Endodermal cell (in vitro differentiated cells): Measurements from ENCODE around the gene RPS6KB2. TPM values are rescaled to one million over a fixed set of nuclear protein-coding genes. Genes with fewer than 3 reads are reported as not detected.

Experiments used
- DNase-seq: peaks from one replicate; pipeline ENCODE4 v3.0.0-alpha.2; 2017
- H3K27ac ChIP-seq: 2 replicates; pipeline ENCODE4 v1.5.1; 2013; ENCODE audit warnings: mild to moderate bottlenecking, low read depth, low read length, moderate library complexity
- H3K27me3 ChIP-seq: 2 replicates; pipeline ENCODE4 v1.6.1; 2013; ENCODE audit warnings: mild to moderate bottlenecking, low read length, moderate library complexity; ENCODE audit not compliant: insufficient read depth, control insufficient read depth, poor library complexity, severe bottlenecking
- H3K36me3 ChIP-seq: 2 replicates; pipeline ENCODE4 v1.7.0; 2013; ENCODE audit warnings: mild to moderate bottlenecking, low read length, moderate library complexity; ENCODE audit not compliant: control insufficient read depth, insufficient read depth
- H3K4me1 ChIP-seq: one replicate; pipeline ENCODE4 v1.7.0; 2013; ENCODE audit warnings: low read length; ENCODE audit not compliant: control insufficient read depth, insufficient read depth
- H3K4me3 ChIP-seq: 2 replicates; pipeline ENCODE4 v1.5.1; 2013; ENCODE audit warnings: mild to moderate bottlenecking, low read length, moderate library complexity
- H3K9ac ChIP-seq: 2 replicates; pipeline ENCODE4 v1.6.1; 2013; ENCODE audit warnings: mild to moderate bottlenecking, low read length, moderate library complexity; ENCODE audit not compliant: poor library complexity, severe bottlenecking; ENCODE audit errors: extremely low read depth
- H3K9me3 ChIP-seq: 2 replicates; pipeline ENCODE4 v1.6.1; 2013; ENCODE audit warnings: mild to moderate bottlenecking, low read length, moderate library complexity; ENCODE audit not compliant: control insufficient read depth
- H3K27ac Mint-ChIP-seq: 2 replicates; pipeline ENCODE4 v1.8.0; 2020; ENCODE audit warnings: mixed read lengths
- H3K27me3 Mint-ChIP-seq: 2 replicates; pipeline ENCODE4 v1.8.0; 2021; ENCODE audit warnings: mild to moderate bottlenecking, mixed read lengths; ENCODE audit not compliant: insufficient read depth
- H3K36me3 Mint-ChIP-seq: 2 replicates; pipeline ENCODE4 v1.8.0; 2020; ENCODE audit warnings: low read depth, mixed read lengths
- H3K4me1 Mint-ChIP-seq: 2 replicates; pipeline ENCODE4 v1.8.0; 2020; ENCODE audit warnings: mixed read lengths
- H3K4me3 Mint-ChIP-seq: 2 replicates; pipeline ENCODE4 v1.8.0; 2020; ENCODE audit warnings: mild to moderate bottlenecking, moderate library complexity, mixed read lengths
- H3K9me3 Mint-ChIP-seq: 2 replicates; pipeline ENCODE4 v1.8.0; 2020; ENCODE audit warnings: mild to moderate bottlenecking, mixed read lengths
- WGBS, 2 experiments: methylation state at CpG; one replicate each; pipeline versions ENCODE4 v1.1.5 to v1.1.7; 2013; ENCODE audit warnings: missing lambda C conversion rate in 2 of 2, mixed read lengths in 1 of 2; ENCODE audit not compliant: insufficient coverage in 1 of 2, insufficient read length in 1 of 2; 5-methylcytosine and 5-hydroxymethylcytosine counted together
- total RNA-seq, 2 donors: library from RNA; stranded (reverse); fragmentation: NEBNext Ultra II Directional in 1 of 2; extraction: Animal tissue kit (Norgen Biotek cat#: 25700) in 1 of 2; gene quantifications; 2 replicates in 1 of 2; 3 replicates in 1 of 2; pipeline ENCODE4 v1.2.1, GENCODE V29; 2021
- TF ChIP-seq, protein P1 (sequence below): fragments of 200-600 bp; sonication (generic); conservative IDR thresholded peaks from 2 replicates; pipeline ENCODE4 v1.5.0; 2021; ENCODE audit warnings: antibody characterized with exemption, mild to moderate bottlenecking

RPS6KB2 gene
- total RNA-seq, 2 donors from 2014 or later = 47.0 to 51.8 TPM

DNA sequence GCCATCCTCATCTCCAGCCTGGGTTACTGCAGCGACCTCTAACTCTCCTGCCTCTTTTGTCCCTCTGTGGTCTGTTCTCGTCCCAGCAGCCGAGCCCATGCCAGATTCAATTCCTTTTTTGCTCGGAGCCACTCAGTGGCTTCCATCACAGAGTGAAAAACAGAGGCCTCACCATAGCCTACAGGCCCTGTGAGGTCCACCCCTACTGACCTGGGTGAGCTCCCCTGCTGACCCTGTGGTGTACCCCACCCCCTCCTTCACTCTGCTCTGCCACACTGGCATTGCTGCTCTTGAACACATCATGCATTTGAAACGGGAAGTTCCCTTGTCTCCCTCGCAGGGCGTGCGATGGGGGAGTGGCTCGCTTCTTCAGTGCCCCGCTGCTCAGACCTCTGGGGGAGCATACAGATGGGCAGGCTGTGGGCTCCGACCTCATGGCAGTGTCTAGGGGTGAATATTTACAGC is 56.6 kb downstream of the RPS6KB2 start:
- Mint-ChIP-seq H3K9me3 (peaks cover 3% of the 10 kb centered on the region), H3K27ac (no peak overlapping the region), H3K4me1 (peaks cover 3% of the 10 kb centered on the region), H3K4me3 (no peak overlapping the region), H3K36me3 (peaks cover 14% of the 10 kb centered on the region), H3K27me3 (peaks cover 21% of the 10 kb centered on the region)
- H3K27me3 ChIP-seq = no peaks in the 10 kb centered on the region
- H3K9ac ChIP-seq = no peak overlapping the region
- H3K36me3 ChIP-seq = no peaks in the 10 kb centered on the region
- peak; percentile 37 for DNase-seq
- H3K4me1 ChIP-seq = no peaks in the 10 kb centered on the region
- TF ChIP-seq, protein P1, sequence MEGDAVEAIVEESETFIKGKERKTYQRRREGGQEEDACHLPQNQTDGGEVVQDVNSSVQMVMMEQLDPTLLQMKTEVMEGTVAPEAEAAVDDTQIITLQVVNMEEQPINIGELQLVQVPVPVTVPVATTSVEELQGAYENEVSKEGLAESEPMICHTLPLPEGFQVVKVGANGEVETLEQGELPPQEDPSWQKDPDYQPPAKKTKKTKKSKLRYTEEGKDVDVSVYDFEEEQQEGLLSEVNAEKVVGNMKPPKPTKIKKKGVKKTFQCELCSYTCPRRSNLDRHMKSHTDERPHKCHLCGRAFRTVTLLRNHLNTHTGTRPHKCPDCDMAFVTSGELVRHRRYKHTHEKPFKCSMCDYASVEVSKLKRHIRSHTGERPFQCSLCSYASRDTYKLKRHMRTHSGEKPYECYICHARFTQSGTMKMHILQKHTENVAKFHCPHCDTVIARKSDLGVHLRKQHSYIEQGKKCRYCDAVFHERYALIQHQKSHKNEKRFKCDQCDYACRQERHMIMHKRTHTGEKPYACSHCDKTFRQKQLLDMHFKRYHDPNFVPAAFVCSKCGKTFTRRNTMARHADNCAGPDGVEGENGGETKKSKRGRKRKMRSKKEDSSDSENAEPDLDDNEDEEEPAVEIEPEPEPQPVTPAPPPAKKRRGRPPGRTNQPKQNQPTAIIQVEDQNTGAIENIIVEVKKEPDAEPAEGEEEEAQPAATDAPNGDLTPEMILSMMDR = no peak
- H3K4me3 ChIP-seq = no peak overlapping the region
- H3K27ac ChIP-seq = no peak overlapping the region
- no peaks in the 10 kb centered on the region for H3K9me3 ChIP-seq
- WGBS, 2 experiments = 93 to 94% methylated on average over 4 to 11 of the region's 11 CpGs

Other genes starting within 250 kb of the RPS6KB2 start
- 10 to 100 TPM; 58.0 to 61.7 TPM for gene GRK2, start 162.0 kb upstream of the RPS6KB2 start, total RNA-seq
- gene ANKRD13D, start 139.2 kb upstream of the RPS6KB2 start, total RNA-seq = 10 to 100 TPM; 56.6 to 58.6 TPM
- 10 to 100 TPM; 39.1 to 44.4 TPM for gene SSH3, start 125.0 kb upstream of the RPS6KB2 start, total RNA-seq
- gene POLD4, start 74.9 kb upstream of the RPS6KB2 start, total RNA-seq = 10 to 100 TPM; 40.7 to 47.6 TPM
- gene CLCF1, start 54.9 kb upstream of the RPS6KB2 start, total RNA-seq = 1 to 10 TPM; 3.6 to 4.8 TPM
- gene RAD9A, start 36.5 kb upstream of the RPS6KB2 start, total RNA-seq = 10 to 100 TPM; 28.3 to 41.4 TPM
- 100 to 1,000 TPM; 182 to 212 TPM for gene PPP1CA, start 26.6 kb upstream of the RPS6KB2 start, total RNA-seq
- under 1 TPM in 1 of 2 donors, not detected in 1; 0.20 TPM for gene TBC1D10C, start 24.4 kb upstream of the RPS6KB2 start, total RNA-seq
- gene CARNS1, start 12.8 kb upstream of the RPS6KB2 start, total RNA-seq = 1 to 10 TPM; 1.6 to 2.2 TPM
- gene PTPRCAP, start 9.2 kb downstream of the RPS6KB2 start, total RNA-seq = 1 to 10 TPM in 1 of 2 donors, not detected in 1; 2.1 TPM
- 100 to 1,000 TPM; 112 to 131 TPM for gene CORO1B, start 15.0 kb downstream of the RPS6KB2 start, total RNA-seq
- not detected for gene GPR152, start 24.2 kb downstream of the RPS6KB2 start, total RNA-seq
- gene CABP4, start 26.9 kb downstream of the RPS6KB2 start, total RNA-seq = not detected
- gene TMEM134, start 40.8 kb downstream of the RPS6KB2 start, total RNA-seq = 10 to 100 TPM; 67.4 to 87.8 TPM
- 10 to 100 TPM; 27.6 to 33.8 TPM for gene AIP, start 54.5 kb downstream of the RPS6KB2 start, total RNA-seq
- gene PITPNM1, start 76.9 kb downstream of the RPS6KB2 start, total RNA-seq = 100 to 1,000 TPM in 1 of 2 donors, 10 to 100 TPM in 1; 94.6 to 104 TPM
- 10 to 100 TPM; 30.6 to 47.6 TPM for gene CDK2AP2, start 79.7 kb downstream of the RPS6KB2 start, total RNA-seq
- not detected for gene CABP2, start 95.0 kb downstream of the RPS6KB2 start, total RNA-seq
- 1,000 to 10,000 TPM; 1,359 to 1,473 TPM for gene GSTP1, start 155.3 kb downstream of the RPS6KB2 start, total RNA-seq
- gene NDUFV1, start 178.4 kb downstream of the RPS6KB2 start, total RNA-seq = 100 to 1,000 TPM; 135 to 160 TPM
- gene NUDT8, start 201.4 kb downstream of the RPS6KB2 start, total RNA-seq = 10 to 100 TPM in 1 of 2 donors, 1 to 10 TPM in 1; 9.5 to 13.1 TPM
- gene TBX10, start 211.3 kb downstream of the RPS6KB2 start, total RNA-seq = not detected
- under 1 TPM; 0.20 to 0.71 TPM for gene ACY3, start 222.2 kb downstream of the RPS6KB2 start, total RNA-seq
- gene ALDH3B2, start 246.1 kb downstream of the RPS6KB2 start, total RNA-seq = not detected